VCaP (cell line): ENCODE measurements around the gene TTLL3.

Source experiments
- H3K27ac ChIP-seq: fragments of 450-650 bp; 2 replicates; pipeline ENCODE4 v1.5.1; 2017
- CTCF ChIP-seq: fragments of 450-650 bp; conservative IDR thresholded peaks from 2 replicates; pipeline ENCODE4 v1.5.1; 2017; ENCODE audit warnings: mild to moderate bottlenecking, moderate library complexity

Gene TTLL3

DNA sequence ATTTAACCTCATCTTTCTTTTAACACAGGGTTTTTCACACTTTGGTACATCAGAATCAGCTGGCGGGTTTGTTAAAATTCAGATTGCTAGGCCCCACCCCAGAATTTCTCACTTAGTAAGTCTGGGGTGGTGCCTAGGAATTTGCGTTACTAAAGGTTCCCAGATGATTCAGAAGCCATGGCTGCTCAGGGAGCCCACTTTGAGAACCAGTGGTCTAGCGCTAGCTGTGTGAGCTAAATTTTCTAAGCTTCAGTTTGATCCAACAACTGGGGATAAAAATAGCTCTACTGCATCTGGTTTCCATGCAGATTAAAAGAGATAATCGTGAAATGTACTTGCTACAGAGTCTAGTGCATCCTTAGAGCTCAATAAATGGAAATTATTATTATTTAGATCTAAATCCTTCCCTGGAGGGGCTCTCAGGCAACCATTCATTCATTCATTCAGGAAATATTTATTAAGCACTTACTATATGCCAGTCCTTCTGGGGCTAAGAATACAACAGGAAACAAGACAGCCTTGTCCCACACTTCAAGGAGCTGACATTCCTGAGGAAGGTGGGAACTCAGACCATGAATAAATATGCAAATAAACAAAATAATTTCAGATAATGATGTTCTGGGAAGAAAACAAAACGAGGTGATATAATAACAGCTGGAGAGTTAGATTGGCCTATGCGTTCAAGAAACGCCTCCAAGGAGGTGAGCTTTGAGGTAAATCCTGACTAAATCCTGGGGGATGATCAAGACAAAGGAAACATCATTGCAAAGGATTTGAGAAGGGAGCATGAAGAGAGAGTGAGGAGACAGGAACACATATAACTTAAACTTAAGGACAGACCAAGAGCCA, 73.9 kb downstream of the TTLL3 start:
- TF ChIP-seq CTCF, result no peak
- H3K27ac ChIP-seq, result no peak overlapping the region

DNA sequence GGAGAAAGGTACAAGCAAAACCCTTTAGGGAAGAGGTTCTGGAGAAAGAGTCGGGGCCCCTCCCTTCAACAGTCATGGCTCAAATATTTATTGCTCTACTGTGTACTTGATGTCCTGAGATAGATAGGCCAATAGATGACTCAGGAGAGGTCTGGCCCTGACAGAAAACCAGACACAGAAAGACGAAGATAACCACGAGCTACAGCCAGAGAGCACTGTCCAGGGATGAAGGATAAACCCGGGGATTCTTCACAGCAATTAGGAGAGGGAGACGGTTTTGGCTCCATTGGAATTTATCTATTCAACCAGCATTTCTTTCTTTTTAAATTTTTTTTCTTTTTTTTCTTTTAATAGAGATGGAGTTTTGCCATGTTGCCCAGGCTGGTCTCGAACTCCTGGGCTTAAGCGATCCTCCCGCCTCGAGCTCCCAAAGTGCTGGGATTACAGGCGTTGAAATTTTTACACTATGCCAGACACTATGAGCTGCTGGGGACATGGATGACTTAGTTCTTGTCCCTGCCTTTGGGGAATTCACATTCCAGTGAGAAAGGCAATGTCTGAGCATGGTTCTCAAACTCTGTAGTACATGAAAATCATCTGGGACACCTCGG, 74.6 kb downstream of the TTLL3 start:
- TF ChIP-seq CTCF, result no peak
- no peak overlapping the region for H3K27ac ChIP-seq
